HepG2 (cell line): Measurements from ENCODE around the gene ZBTB44.

ENCODE experiments used
- ARNTL ChIP-seq: sonication (generic); formaldehyde crosslinking; IDR thresholded peaks from 2 replicates; pipeline ENCODE4 v1.4.0; 2020; ENCODE audit warnings: mild to moderate bottlenecking, missing genetic modification reagents
- BHLHE40 ChIP-seq: IDR thresholded peaks from 2 replicates; pipeline ENCODE4 v1.6.1; 2011; ENCODE audit warnings: low read length, improper control_type of control experiment
- IKZF1 ChIP-seq: fragments of 450-650 bp; IDR thresholded peaks from 2 replicates; pipeline ENCODE4 v1.7.1; 2016
- KDM1A ChIP-seq: IDR thresholded peaks from 2 replicates; pipeline ENCODE4 v1.6.1; 2016; ENCODE audit warnings: missing compliant biosample characterization
- REST ChIP-seq, 2 experiments: IDR thresholded peaks; 2 replicates each; pipeline ENCODE4 v1.6.1; 2011 to 2012; ENCODE audit warnings: low read length in 2 of 2, borderline replicate concordance in 1 of 2, low read depth in 1 of 2, mild to moderate bottlenecking in 1 of 2, moderate library complexity in 1 of 2

GRCh38 chr11:130359419-130359818 is 44.7 kb upstream of the ZBTB44 start:
- TF ChIP-seq REST (IDR thresholded peaks at IDR 0.05; ENCODE audit: borderline replicate concordance in 1 of 2, low read depth in 1 of 2, low read length in 2 of 2): no peak
- no peak for TF ChIP-seq KDM1A (CRISPR knock-in tag)
- TF ChIP-seq BHLHE40: no peak
- no peak for TF ChIP-seq ARNTL (CRISPR knock-in tag)
- no peak for TF ChIP-seq IKZF1
